Keratinocyte (primary cell): ENCODE measurements around the gene SSBP2. TPM values are rescaled to one million over a fixed set of nuclear protein-coding genes. Genes with fewer than 3 reads are reported as not detected.

Experiments
- DNase-seq: peaks from one replicate; pipeline ENCODE4 v3.0.0-alpha.2; 2011; ENCODE audit warnings: low read depth, missing footprints, low spot score
- FAIRE-seq: peaks from 2 replicates; lab custom pipeline; 2011; peaks lifted over from hg19 to GRCh38; lab: Jason Lieb, UNC
- H2AFZ ChIP-seq: 2 replicates; pipeline ENCODE4 v1.6.0; 2012; ENCODE audit warnings: low read length, control low read depth, inconsistent platforms; ENCODE audit not compliant: control insufficient read depth
- H3K27ac ChIP-seq: 2 replicates; pipeline ENCODE4 v1.5.1; 2011; ENCODE audit warnings: low read length; ENCODE audit not compliant: control insufficient read depth, insufficient read depth
- H3K27me3 ChIP-seq: 3 replicates; pipeline ENCODE4 v1.6.0; 2011; ENCODE audit warnings: low read length; ENCODE audit not compliant: control insufficient read depth, insufficient read depth; ENCODE audit errors: extremely low read depth
- H3K36me3 ChIP-seq, 2 experiments: 2 replicates in 1 of 2; 3 replicates in 1 of 2; pipeline ENCODE4 v1.5.1; 2011; ENCODE audit warnings: low read length in 2 of 2, mild to moderate bottlenecking in 1 of 2; ENCODE audit not compliant: control insufficient read depth in 2 of 2, insufficient read depth in 2 of 2; ENCODE audit errors: extremely low read depth in 1 of 2
- H3K4me1 ChIP-seq: 3 replicates; pipeline ENCODE4 v1.5.1; 2011; ENCODE audit warnings: low read length; ENCODE audit not compliant: control insufficient read depth, insufficient read depth; ENCODE audit errors: extremely low read depth
- H3K4me2 ChIP-seq: 3 replicates; pipeline ENCODE4 v1.6.0; 2011; ENCODE audit warnings: low read depth, low read length; ENCODE audit not compliant: control insufficient read depth, insufficient read depth; ENCODE audit errors: extremely low read depth
- H3K4me3 ChIP-seq, 3 experiments: fragments of 200-600 bp in 1 of 3; sonication (generic) in 1 of 3; 2 replicates in 2 of 3; 3 replicates in 1 of 3; pipeline ENCODE4 v1.5.1; 2011 to 2016; ENCODE audit warnings: low read length in 3 of 3, mild to moderate bottlenecking in 3 of 3, control low read depth in 2 of 3, inconsistent platforms in 1 of 3, low read depth in 1 of 3, mixed read lengths in 1 of 3, mixed run types in 1 of 3, moderate library complexity in 1 of 3; ENCODE audit not compliant: control insufficient read depth in 2 of 3, insufficient read depth in 2 of 3; ENCODE audit errors: extremely low read depth in 1 of 3
- H3K79me2 ChIP-seq: 2 replicates; pipeline ENCODE4 v1.6.0; 2012; ENCODE audit warnings: low read length; ENCODE audit not compliant: control insufficient read depth, insufficient read depth
- H3K9ac ChIP-seq: 3 replicates; pipeline ENCODE4 v1.6.0; 2011; ENCODE audit warnings: low read length; ENCODE audit not compliant: control insufficient read depth, insufficient read depth; ENCODE audit errors: extremely low read depth
- H3K9me1 ChIP-seq: 3 replicates; pipeline ENCODE4 v1.6.0; 2011; ENCODE audit warnings: low read length; ENCODE audit not compliant: control insufficient read depth, insufficient read depth; ENCODE audit errors: extremely low read depth
- H3K9me3 ChIP-seq: 2 replicates; pipeline ENCODE4 v1.5.1; 2012; ENCODE audit warnings: low read depth, low read length; ENCODE audit not compliant: control insufficient read depth
- H4K20me1 ChIP-seq: 3 replicates; pipeline ENCODE4 v1.6.0; 2011; ENCODE audit warnings: low read length; ENCODE audit not compliant: control insufficient read depth, insufficient read depth; ENCODE audit errors: extremely low read depth
- EZH2 ChIP-seq: IDR thresholded peaks from one replicate; pipeline ENCODE4 v1.6.1; 2012; ENCODE audit warnings: inconsistent platforms, mild to moderate bottlenecking, low read length, moderate library complexity
- dilution Hi-C: fragments of 300-500 bp; cut with MboI; formaldehyde crosslinking; loops from one replicate; pipeline ENCODE4 v1.7.0; 2020; ENCODE audit warnings: low sequenced_read_pairs; ENCODE audit not compliant: extremely low pct_ligation_motif_present
- polyA plus RNA-seq, 5 experiments: library from polyadenylated mRNA; depleted of rRNA in 3 of 5; stranded (reverse) in 3 of 5; stranded (forward) in 1 of 5; unstranded in 1 of 5; fragments of >200 nt; gene quantifications; 1 replicate in 1 of 5; 2 replicates in 3 of 5; 3 replicates in 1 of 5; pipeline versions ENCODE4 v1.2.1 to v1.2.3, GENCODE V29; 2011 to 2012; ENCODE audit warnings: missing spikeins in 2 of 5, low read depth in 1 of 5, low replicate concordance in 1 of 5
- TF ChIP-seq, protein P1 (sequence below), 3 experiments: IDR thresholded peaks in 1 of 3; conservative IDR thresholded peaks in 1 of 3; optimal IDR thresholded peaks in 1 of 3; 2 replicates in 2 of 3; 3 replicates in 1 of 3; pipeline versions ENCODE3 to v1.5.1; 2011; ENCODE audit warnings: low read length in 3 of 3, mild to moderate bottlenecking in 3 of 3, moderate library complexity in 2 of 3, control low read depth in 1 of 3, inconsistent platforms in 1 of 3; ENCODE audit not compliant: insufficient read depth in 2 of 3; ENCODE audit errors: extremely low read depth in 1 of 3

SSBP2 gene
- polyA plus RNA-seq, 1 donor (not counting 4 experiments of a cell fraction or from before 2014, with no cell fraction given): 14.6 TPM

DNA sequence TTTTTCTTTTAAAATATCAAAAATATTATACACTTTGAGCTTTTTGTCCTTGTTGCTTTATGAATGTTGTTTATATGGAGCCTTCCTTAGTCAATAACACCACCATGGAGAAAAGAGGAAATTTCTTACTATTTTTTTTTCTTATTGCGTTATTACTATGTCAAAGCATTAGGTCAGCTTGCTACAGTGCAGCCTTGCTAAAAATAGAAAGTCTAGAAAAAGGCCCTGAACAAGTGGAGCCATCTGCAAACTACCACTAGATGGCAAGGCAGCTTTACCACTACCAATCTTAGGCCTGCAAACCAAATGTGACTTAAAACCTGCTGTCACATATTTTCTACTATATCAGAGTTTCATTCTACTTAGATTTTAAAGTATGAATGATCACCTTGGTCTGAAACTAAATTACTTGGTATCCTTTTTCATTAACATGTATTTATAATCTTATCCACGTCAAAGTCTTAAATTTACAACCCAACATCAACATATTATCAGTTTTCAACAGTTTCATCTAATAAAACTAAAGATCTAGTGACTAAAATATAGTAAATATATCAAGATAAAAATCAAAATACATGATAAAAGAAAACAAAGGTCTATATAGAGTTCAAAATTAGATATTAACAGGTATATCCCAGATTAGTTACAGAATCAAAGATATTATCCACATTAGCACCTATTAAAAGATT, 243.9 kb downstream of the SSBP2 start:
- dilution Hi-C loops: loop anchor here (25.0 kb wide), 1 partner anchor 330 kb away; no protein-coding TSS in a partner anchor
- Histone ChIP-seq H3K4me1 (no peaks in the 10 kb centered on the region), H4K20me1 (no peaks in the 10 kb centered on the region), H3K27ac (no peak overlapping the region), H2AFZ (no peak overlapping the region), H3K9ac (no peak overlapping the region), H3K9me1 (no peaks in the 10 kb centered on the region), H3K4me2 (no peak overlapping the region), H3K4me3 (no peak overlapping the region), H3K27me3 (no peaks in the 10 kb centered on the region), H3K9me3 (no peaks in the 10 kb centered on the region), H3K79me2 (no peaks in the 10 kb centered on the region), H3K36me3 (no peaks in the 10 kb centered on the region)
- DNase-seq: no peak
- FAIRE-seq: peak; percentile 62
- TF ChIP-seq, protein P1, sequence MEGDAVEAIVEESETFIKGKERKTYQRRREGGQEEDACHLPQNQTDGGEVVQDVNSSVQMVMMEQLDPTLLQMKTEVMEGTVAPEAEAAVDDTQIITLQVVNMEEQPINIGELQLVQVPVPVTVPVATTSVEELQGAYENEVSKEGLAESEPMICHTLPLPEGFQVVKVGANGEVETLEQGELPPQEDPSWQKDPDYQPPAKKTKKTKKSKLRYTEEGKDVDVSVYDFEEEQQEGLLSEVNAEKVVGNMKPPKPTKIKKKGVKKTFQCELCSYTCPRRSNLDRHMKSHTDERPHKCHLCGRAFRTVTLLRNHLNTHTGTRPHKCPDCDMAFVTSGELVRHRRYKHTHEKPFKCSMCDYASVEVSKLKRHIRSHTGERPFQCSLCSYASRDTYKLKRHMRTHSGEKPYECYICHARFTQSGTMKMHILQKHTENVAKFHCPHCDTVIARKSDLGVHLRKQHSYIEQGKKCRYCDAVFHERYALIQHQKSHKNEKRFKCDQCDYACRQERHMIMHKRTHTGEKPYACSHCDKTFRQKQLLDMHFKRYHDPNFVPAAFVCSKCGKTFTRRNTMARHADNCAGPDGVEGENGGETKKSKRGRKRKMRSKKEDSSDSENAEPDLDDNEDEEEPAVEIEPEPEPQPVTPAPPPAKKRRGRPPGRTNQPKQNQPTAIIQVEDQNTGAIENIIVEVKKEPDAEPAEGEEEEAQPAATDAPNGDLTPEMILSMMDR (optimal IDR thresholded peaks at IDR 0.05 in 1 of 3, IDR thresholded peaks at IDR 0.05 in 1 of 3, conservative IDR thresholded peaks at IDR 0.05 in 1 of 3; ENCODE audit: extremely low read depth in 1 of 3, insufficient read depth in 2 of 3, low read length in 3 of 3): peak; percentile 72 to 80 (median 80)
- TF ChIP-seq EZH2: no peak

DNA sequence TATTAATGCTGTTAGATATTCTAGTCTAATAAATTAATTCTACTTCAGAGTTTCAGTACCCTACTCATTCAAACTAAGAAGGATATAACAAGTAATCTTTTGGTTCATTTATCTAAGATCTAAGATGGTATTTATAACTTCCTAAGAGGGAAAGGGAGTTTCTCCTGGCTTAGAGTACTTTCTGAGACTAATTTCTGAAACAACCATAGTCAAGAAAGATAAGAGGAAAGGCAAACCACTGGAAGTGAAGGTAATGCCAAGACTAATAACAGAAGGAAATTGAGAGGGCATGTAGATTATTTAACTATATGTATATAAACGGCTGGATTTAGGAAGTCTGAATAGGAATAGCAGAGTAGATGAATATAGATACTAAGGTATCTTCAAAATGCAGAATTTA, 244.5 kb downstream of the SSBP2 start:
- FAIRE-seq: no peak
- H3K9ac ChIP-seq: no peak overlapping the region
- DNase-seq: no peak

More for the DNA sequence above, 244.5 kb downstream of the SSBP2 start:
- Histone ChIP-seq H3K9me1 (no peaks in the 10 kb centered on the region), H2AFZ (no peak overlapping the region), H3K4me2 (no peak overlapping the region), H3K36me3 (no peaks in the 10 kb centered on the region), H3K4me1 (no peaks in the 10 kb centered on the region), H3K79me2 (no peaks in the 10 kb centered on the region), H3K27me3 (no peaks in the 10 kb centered on the region), H3K4me3 (no peak overlapping the region), H3K9me3 (no peaks in the 10 kb centered on the region), H3K27ac (no peak overlapping the region), H4K20me1 (no peaks in the 10 kb centered on the region)
- dilution Hi-C loops: loop anchor here (25.0 kb wide), 1 partner anchor 331 kb away; no protein-coding TSS in a partner anchor
- TF ChIP-seq EZH2: no peak
- TF ChIP-seq, protein P1 (optimal IDR thresholded peaks at IDR 0.05 in 1 of 3, IDR thresholded peaks at IDR 0.05 in 1 of 3, conservative IDR thresholded peaks at IDR 0.05 in 1 of 3; ENCODE audit: extremely low read depth in 1 of 3, insufficient read depth in 2 of 3, low read length in 3 of 3): no peak
